Tibial artery (tissue), 4 donors: ENCODE results near the gene FAM89A.

Source experiments
- DNase-seq, 2 donors: peaks; one replicate each; pipeline ENCODE4 v3.0.0-alpha.2; 2019
- H3K27ac ChIP-seq, 2 donors: fragments of 200-600 bp; sonication (generic) in 1 of 2; 1 replicate in 1 of 2; 2 replicates in 1 of 2; pipeline ENCODE4 v1.5.1; 2018 to 2019; ENCODE audit warnings: mild to moderate bottlenecking in 1 of 2
- H3K27me3 ChIP-seq, 2 donors: fragments of 200-600 bp; sonication (generic) in 1 of 2; one replicate each; pipeline versions ENCODE4 v1.5.1 to v1.6.0; 2016 to 2019
- H3K36me3 ChIP-seq, 3 donors: fragments of 200-600 bp; sonication (generic) in 2 of 3; one replicate each; pipeline ENCODE4 v1.5.1; 2016 to 2019; ENCODE audit warnings: mild to moderate bottlenecking in 2 of 3
- H3K4me1 ChIP-seq, 4 donors: fragments of 200-600 bp; sonication (generic) in 2 of 4; 1 replicate in 3 of 4; 2 replicates in 1 of 4; pipeline ENCODE4 v1.5.1; 2016 to 2019
- H3K4me3 ChIP-seq, 2 donors: fragments of 200-600 bp; sonication (generic) in 1 of 2; 1 replicate in 1 of 2; 2 replicates in 1 of 2; pipeline ENCODE4 v1.5.1; 2018 to 2019; ENCODE audit warnings: mild to moderate bottlenecking in 2 of 2
- H3K9me3 ChIP-seq, 3 donors: fragments of 200-600 bp; sonication (generic) in 1 of 3; one replicate each; pipeline ENCODE4 v1.5.1; 2016 to 2019
- intact Hi-C: fragments of 100-400 bp; cut with DNase I; formaldehyde crosslinking; loops from one replicate; pipeline ENCODE4 v1.15.0; 2023; ENCODE audit warnings: low total_unique reads
- TF ChIP-seq, protein P1 (sequence below), 2 experiments: fragments of 200-600 bp in 1 of 2; fragments of 450-650 bp in 1 of 2; IDR thresholded peaks; one replicate each; pipeline ENCODE4 v1.5.1; 2017 to 2019; ENCODE audit warnings: antibody characterized with exemption in 2 of 2, mild to moderate bottlenecking in 1 of 2, moderate library complexity in 1 of 2

FAM89A gene

GRCh38 chr1:231040800-231041718 is 1.0 kb upstream of the FAM89A start:
- Histone ChIP-seq H3K4me3 (peak overlapping the region; percentile 55 to 76), H3K36me3 (no peaks in the 10 kb centered on the region), H3K27ac (peak overlapping the region in 1 of 2 donors; percentile 38), H3K27me3 (peaks cover 0 to 33% of the 10 kb centered on the region in 2 donors), H3K4me1 (peaks cover 0 to 26% (median 18%) of the 10 kb centered on the region in 4 donors), H3K9me3 (peaks cover 0 to 3% (median 0%) of the 10 kb centered on the region in 3 donors)
- TF ChIP-seq, protein P1, sequence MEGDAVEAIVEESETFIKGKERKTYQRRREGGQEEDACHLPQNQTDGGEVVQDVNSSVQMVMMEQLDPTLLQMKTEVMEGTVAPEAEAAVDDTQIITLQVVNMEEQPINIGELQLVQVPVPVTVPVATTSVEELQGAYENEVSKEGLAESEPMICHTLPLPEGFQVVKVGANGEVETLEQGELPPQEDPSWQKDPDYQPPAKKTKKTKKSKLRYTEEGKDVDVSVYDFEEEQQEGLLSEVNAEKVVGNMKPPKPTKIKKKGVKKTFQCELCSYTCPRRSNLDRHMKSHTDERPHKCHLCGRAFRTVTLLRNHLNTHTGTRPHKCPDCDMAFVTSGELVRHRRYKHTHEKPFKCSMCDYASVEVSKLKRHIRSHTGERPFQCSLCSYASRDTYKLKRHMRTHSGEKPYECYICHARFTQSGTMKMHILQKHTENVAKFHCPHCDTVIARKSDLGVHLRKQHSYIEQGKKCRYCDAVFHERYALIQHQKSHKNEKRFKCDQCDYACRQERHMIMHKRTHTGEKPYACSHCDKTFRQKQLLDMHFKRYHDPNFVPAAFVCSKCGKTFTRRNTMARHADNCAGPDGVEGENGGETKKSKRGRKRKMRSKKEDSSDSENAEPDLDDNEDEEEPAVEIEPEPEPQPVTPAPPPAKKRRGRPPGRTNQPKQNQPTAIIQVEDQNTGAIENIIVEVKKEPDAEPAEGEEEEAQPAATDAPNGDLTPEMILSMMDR (IDR thresholded peaks at IDR 0.05), result no peak
- intact Hi-C loops, result no loop called here
- no peak for DNase-seq

- Histone ChIP-seq H3K27me3 (peaks cover 0 to 33% of the 10 kb centered on the region in 2 donors), H3K4me1 (peaks cover 0 to 26% (median 18%) of the 10 kb centered on the region in 4 donors), H3K9me3 (peaks cover 0 to 2% (median 0%) of the 10 kb centered on the region in 3 donors), H3K4me3 (peak overlapping the region; percentile 55 to 76), H3K36me3 (no peaks in the 10 kb centered on the region), H3K27ac (peak overlapping the region in 1 of 2 donors; percentile 42)
- DNase-seq, result no peak
- TF ChIP-seq, protein P1 (IDR thresholded peaks at IDR 0.05), result no peak
- intact Hi-C loops, result no loop called here
Observed at GRCh38 chr1:231039161-231040018, 664 bp downstream of the FAM89A start.

GRCh38 chr1:231037585-231038517 is 2.2 kb downstream of the FAM89A start:
- Histone ChIP-seq H3K4me1 (peaks cover 0 to 26% (median 18%) of the 10 kb centered on the region in 4 donors), H3K4me3 (no peak overlapping the region), H3K36me3 (no peaks in the 10 kb centered on the region), H3K27me3 (peaks cover 0 to 41% of the 10 kb centered on the region in 2 donors), H3K9me3 (no peaks in the 10 kb centered on the region), H3K27ac (no peak overlapping the region)
- intact Hi-C loops, result no loop called here
- DNase-seq, result no peak
- TF ChIP-seq, protein P1 (IDR thresholded peaks at IDR 0.05), result no peak

- Histone ChIP-seq H3K27ac (no peak overlapping the region), H3K4me1 (peaks cover 0 to 26% (median 18%) of the 10 kb centered on the region in 4 donors), H3K4me3 (no peak overlapping the region), H3K27me3 (peaks cover 0 to 41% of the 10 kb centered on the region in 2 donors), H3K36me3 (no peaks in the 10 kb centered on the region), H3K9me3 (no peaks in the 10 kb centered on the region)
- DNase-seq, result no peak
- TF ChIP-seq, protein P1 (IDR thresholded peaks at IDR 0.05), result no peak
- intact Hi-C loops, result no loop called here
Observed at GRCh38 chr1:231036416-231036815, 3.6 kb downstream of the FAM89A start.

DNA sequence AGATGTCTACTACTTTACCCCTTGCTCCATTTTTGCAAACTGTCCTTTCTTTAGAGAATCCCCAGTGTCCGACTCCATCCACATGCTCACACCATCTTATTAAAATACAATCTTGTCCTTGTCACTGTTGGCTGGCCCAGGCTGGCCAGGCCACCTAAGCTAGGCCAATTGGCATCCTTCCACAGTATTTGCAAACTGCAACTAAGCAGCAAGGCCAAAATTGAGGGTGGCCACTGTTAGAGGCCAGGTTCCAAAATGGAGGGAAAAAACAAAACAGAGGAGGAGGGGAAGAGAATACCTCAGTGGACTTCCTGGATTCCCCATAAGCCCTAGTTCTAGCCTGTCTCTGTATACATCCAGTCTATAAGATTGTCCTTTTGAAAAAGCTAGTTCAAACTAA is 4.3 kb downstream of the FAM89A start:
- intact Hi-C loops, result no loop called here
- Histone ChIP-seq H3K27ac (no peak overlapping the region), H3K9me3 (no peaks in the 10 kb centered on the region), H3K4me1 (peaks cover 0 to 22% (median 14%) of the 10 kb centered on the region in 4 donors), H3K4me3 (no peak overlapping the region), H3K27me3 (peaks cover 0 to 41% of the 10 kb centered on the region in 2 donors), H3K36me3 (no peaks in the 10 kb centered on the region)
- TF ChIP-seq, protein P1 (IDR thresholded peaks at IDR 0.05), result no peak
- no peak for DNase-seq
